Smooth muscle cell (in vitro differentiated cells): ENCODE results near the gene C11orf68. TPM values are rescaled to one million over a fixed set of nuclear protein-coding genes. Genes with fewer than 3 reads are reported as not detected.

Experiments used
- DNase-seq: peaks from one replicate; lab custom pipeline; 2025; ENCODE audit not compliant: unreplicated experiment; lab: John Stamatoyannopoulos, UW
- H2AFZ ChIP-seq: fragments of 200-600 bp; sonication (generic); 2 replicates; pipeline ENCODE4 v1.6.0; 2016; ENCODE audit warnings: antibody characterized with exemption, low read depth, mild to moderate bottlenecking
- H3F3A ChIP-seq: fragments of 200-600 bp; sonication (generic); 2 replicates; pipeline ENCODE4 v1.6.0; 2017; ENCODE audit warnings: antibody characterized with exemption, low read depth
- H3K27ac ChIP-seq: fragments of 200-600 bp; sonication (generic); 2 replicates; pipeline ENCODE4 v1.5.1; 2016; ENCODE audit warnings: low read depth, mild to moderate bottlenecking
- H3K27me3 ChIP-seq: fragments of 200-600 bp; sonication (generic); 2 replicates; pipeline ENCODE4 v1.6.1; 2016; ENCODE audit warnings: low read depth, mild to moderate bottlenecking
- H3K36me3 ChIP-seq: fragments of 200-600 bp; sonication (generic); 2 replicates; pipeline ENCODE4 v1.5.1; 2016; ENCODE audit warnings: low read depth
- H3K4me1 ChIP-seq: fragments of 200-600 bp; sonication (generic); 2 replicates; pipeline ENCODE4 v1.5.1; 2016; ENCODE audit warnings: low read depth
- H3K4me2 ChIP-seq: fragments of 200-600 bp; sonication (generic); 2 replicates; pipeline ENCODE4 v1.6.0; 2016; ENCODE audit warnings: mild to moderate bottlenecking
- H3K4me3 ChIP-seq: fragments of 200-600 bp; sonication (generic); 2 replicates; pipeline ENCODE4 v1.5.1; 2016; ENCODE audit warnings: mild to moderate bottlenecking
- H3K79me2 ChIP-seq: fragments of 200-600 bp; sonication (generic); 2 replicates; pipeline ENCODE4 v1.6.0; 2016; ENCODE audit warnings: low read depth, mild to moderate bottlenecking
- H3K9ac ChIP-seq: fragments of 200-600 bp; sonication (generic); 2 replicates; pipeline ENCODE4 v1.6.0; 2016; ENCODE audit warnings: low read depth
- H3K9me3 ChIP-seq: fragments of 200-600 bp; sonication (generic); replicated peaks from 2 replicates; pipeline ENCODE4 v1.5.1; 2016; ENCODE audit warnings: low read depth
- H4K20me1 ChIP-seq: fragments of 200-600 bp; sonication (generic); 2 replicates; pipeline ENCODE4 v1.6.0; 2016; ENCODE audit warnings: low read depth
- WGBS: methylation state at CpG from one replicate; pipeline ENCODE4 v1.1.7; 2016; ENCODE audit warnings: low lambda C conversion rate; 5-methylcytosine and 5-hydroxymethylcytosine counted together
- polyA plus RNA-seq: library from polyadenylated mRNA; unstranded; fragments of >200 nt; fragmentation: Nextera tagmentation; extraction: Ambion mirVana; gene quantifications from 2 replicates; pipeline ENCODE4 v1.2.1, GENCODE V29; 2016
- total RNA-seq: library from RNA; depleted of rRNA; stranded (reverse); fragments of >200 nt; gene quantifications from 2 replicates; pipeline ENCODE4 v1.2.3, GENCODE V29; 2014
- TF ChIP-seq, protein P1 (sequence below): fragments of 200-600 bp; sonication (generic); IDR thresholded peaks from 2 replicates; pipeline ENCODE4 v1.5.1; 2017; ENCODE audit warnings: borderline replicate concordance, mild to moderate bottlenecking, antibody characterized with exemption; ENCODE audit not compliant: insufficient read depth, poor library complexity, severe bottlenecking

C11orf68 gene
- total and polyA plus RNA-seq, 2 experiments from 2014 or later: 41.2 to 99.5 TPM

DNA sequence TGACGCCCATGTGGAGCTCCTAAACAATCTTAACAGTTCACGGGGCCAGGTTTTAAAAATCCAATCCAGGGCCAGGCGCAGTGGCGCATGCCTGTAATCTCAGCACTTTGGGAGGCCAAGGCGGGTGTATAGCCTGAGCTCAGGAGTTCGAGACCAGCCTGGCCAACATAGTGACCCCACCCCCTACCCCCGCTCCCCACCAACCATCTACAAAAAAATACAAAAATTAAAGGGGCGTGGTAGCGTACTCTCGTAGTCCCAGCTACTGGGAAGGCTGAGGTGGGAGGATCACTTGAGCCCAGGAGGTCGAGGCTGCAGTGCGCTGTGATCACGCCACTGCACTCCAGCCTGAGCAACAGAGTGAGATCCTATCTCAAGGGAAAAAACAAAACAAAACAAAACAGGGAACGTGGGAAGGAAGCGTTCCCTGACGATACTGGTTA is 42.0 kb upstream of the C11orf68 start:
- Histone ChIP-seq H3K27ac (peak overlapping the region; percentile 94), H2AFZ (peak overlapping the region; percentile 90), H3K36me3 (no peaks in the 10 kb centered on the region), H3K79me2 (peaks cover 26% of the 10 kb centered on the region), H3K4me1 (peaks cover 12% of the 10 kb centered on the region), H3K27me3 (no peaks in the 10 kb centered on the region), H3K4me2 (peak overlapping the region; percentile 96), H3K9ac (peak overlapping the region; percentile 99), H3K4me3 (peak overlapping the region; percentile 96), H3F3A (no peaks in the 10 kb centered on the region), H3K9me3 (no peaks in the 10 kb centered on the region), H4K20me1 (peaks cover 7% of the 10 kb centered on the region)
- WGBS: 50% methylated on average over 15 of the region's 16 CpGs
- TF ChIP-seq, protein P1, sequence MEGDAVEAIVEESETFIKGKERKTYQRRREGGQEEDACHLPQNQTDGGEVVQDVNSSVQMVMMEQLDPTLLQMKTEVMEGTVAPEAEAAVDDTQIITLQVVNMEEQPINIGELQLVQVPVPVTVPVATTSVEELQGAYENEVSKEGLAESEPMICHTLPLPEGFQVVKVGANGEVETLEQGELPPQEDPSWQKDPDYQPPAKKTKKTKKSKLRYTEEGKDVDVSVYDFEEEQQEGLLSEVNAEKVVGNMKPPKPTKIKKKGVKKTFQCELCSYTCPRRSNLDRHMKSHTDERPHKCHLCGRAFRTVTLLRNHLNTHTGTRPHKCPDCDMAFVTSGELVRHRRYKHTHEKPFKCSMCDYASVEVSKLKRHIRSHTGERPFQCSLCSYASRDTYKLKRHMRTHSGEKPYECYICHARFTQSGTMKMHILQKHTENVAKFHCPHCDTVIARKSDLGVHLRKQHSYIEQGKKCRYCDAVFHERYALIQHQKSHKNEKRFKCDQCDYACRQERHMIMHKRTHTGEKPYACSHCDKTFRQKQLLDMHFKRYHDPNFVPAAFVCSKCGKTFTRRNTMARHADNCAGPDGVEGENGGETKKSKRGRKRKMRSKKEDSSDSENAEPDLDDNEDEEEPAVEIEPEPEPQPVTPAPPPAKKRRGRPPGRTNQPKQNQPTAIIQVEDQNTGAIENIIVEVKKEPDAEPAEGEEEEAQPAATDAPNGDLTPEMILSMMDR: no peak
- DNase-seq: no peak

DNA sequence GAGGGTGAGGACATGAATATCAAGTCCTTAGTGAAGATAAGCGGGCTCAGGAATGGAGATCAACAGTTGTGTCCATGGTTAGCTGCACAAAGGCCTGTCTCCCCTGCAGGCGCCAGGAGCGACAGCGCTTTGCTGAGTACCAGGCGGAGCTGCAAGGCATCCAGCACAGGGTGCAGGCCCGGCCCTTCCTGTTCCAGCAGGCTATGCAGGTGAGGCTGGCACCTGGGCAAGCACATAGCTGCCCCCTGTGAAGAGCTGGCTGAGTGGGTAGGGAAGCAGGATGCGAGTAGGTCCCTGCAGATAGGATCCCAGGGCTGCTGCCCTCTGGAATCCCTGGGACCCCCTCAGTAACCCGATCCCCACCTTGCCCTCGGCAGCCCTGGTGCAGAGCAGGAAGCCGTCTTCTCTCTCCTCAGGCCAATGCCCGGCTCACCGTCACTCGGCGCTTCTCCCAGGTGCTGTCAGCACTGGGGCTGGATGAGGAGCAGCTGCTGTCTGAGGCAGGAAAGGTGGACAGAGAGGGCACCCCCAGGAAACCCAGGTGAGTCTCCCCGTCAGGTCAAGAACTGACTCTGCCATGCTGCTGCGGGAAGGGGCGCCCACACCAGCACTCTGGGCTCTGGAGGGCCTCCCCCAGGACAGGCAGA is 40.0 kb upstream of the C11orf68 start:
- peaks cover 12% of the 10 kb centered on the region for H3K4me1 ChIP-seq
- H3K4me2 ChIP-seq: no peak overlapping the region
- H3K27me3 ChIP-seq: no peaks in the 10 kb centered on the region
- DNase-seq: no peak
- no peaks in the 10 kb centered on the region for H3K9me3 ChIP-seq
- H3K36me3 ChIP-seq: no peaks in the 10 kb centered on the region
- WGBS: 89% methylated on average over 17 of the region's 17 CpGs
- H3K27ac ChIP-seq: no peak overlapping the region
- H3F3A ChIP-seq: no peaks in the 10 kb centered on the region
- TF ChIP-seq, protein P1: no peak
- no peak overlapping the region for H2AFZ ChIP-seq
- no peak overlapping the region for H3K4me3 ChIP-seq
- H3K79me2 ChIP-seq: peaks cover 23% of the 10 kb centered on the region
- H3K9ac ChIP-seq: no peak overlapping the region
- H4K20me1 ChIP-seq: peaks cover 7% of the 10 kb centered on the region

DNA sequence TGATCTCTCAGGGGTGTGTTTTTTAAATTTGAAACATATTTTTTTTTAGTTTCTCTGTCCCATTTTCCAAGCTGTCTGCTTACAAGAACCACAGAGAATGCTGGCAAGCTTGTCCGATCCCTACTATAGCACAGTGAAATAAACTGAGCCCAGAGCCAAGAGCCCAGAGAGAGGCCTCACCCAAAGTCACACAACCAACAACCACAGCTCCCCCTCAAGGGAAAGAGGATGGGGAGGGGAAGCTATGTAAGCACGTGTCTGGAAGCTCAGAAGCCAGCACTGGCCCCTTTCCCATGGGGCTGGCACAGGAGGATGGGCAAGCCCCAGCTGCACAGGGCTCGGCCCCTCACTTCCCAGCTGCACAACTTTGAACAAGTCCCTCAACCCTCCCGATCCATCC is 39.4 kb upstream of the C11orf68 start:
- no peak for DNase-seq
- H2AFZ ChIP-seq: no peak overlapping the region
- no peaks in the 10 kb centered on the region for H3K9me3 ChIP-seq
- peaks cover 17% of the 10 kb centered on the region for H3K79me2 ChIP-seq
- no peak overlapping the region for H3K4me2 ChIP-seq
- H3K27ac ChIP-seq: no peak overlapping the region
- H3K4me1 ChIP-seq: peaks cover 12% of the 10 kb centered on the region
- H3F3A ChIP-seq: no peaks in the 10 kb centered on the region
- no peak overlapping the region for H3K4me3 ChIP-seq
- TF ChIP-seq, protein P1: no peak
- 78% methylated on average over 4 of the region's 4 CpGs for WGBS
- H3K9ac ChIP-seq: no peak overlapping the region
- peaks cover 7% of the 10 kb centered on the region for H4K20me1 ChIP-seq
- H3K27me3 ChIP-seq: no peaks in the 10 kb centered on the region
- H3K36me3 ChIP-seq: no peaks in the 10 kb centered on the region

DNA sequence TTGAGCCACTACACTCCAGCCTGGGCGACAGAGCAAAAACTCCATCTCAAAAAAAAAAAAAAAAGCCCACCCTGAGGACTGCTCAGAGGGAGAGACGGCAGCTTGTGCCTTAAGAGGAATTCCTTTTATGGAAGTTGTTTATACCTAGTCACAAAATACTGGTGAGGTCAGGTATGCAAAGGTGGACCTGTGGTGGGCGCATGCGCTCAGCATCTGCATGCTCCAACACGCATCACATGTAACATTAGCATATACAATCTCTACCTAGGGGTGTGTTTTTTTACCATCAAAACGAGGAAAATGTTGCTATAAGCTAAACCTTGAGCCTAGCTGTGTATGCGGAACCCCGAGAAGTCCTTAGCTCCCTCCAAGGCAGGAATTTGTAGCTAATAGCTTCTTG is 35.9 kb upstream of the C11orf68 start:
- Histone ChIP-seq H3K4me2 (no peak overlapping the region), H4K20me1 (no peaks in the 10 kb centered on the region), H3K9me3 (no peaks in the 10 kb centered on the region), H3K36me3 (no peaks in the 10 kb centered on the region), H3F3A (no peaks in the 10 kb centered on the region), H3K79me2 (no peaks in the 10 kb centered on the region), H3K27me3 (no peaks in the 10 kb centered on the region), H3K4me3 (no peak overlapping the region), H2AFZ (no peak overlapping the region), H3K4me1 (no peaks in the 10 kb centered on the region), H3K27ac (no peak overlapping the region), H3K9ac (no peak overlapping the region)
- DNase-seq: no peak
- 82% methylated on average over 8 of the region's 8 CpGs for WGBS
- TF ChIP-seq, protein P1: no peak
